Endothelial cell of umbilical vein (primary cell): ENCODE data around the gene FSD2. TPM values are rescaled to one million over a fixed set of nuclear protein-coding genes. Genes with fewer than 3 reads are reported as not detected.

Experiments
- BruUV-seq: library from RNA; stranded (reverse); fragments of 400-500 nt; replicated peaks from 2 replicates; lab custom pipeline; 2021; lab: Mats Ljungman, UMichigan
- CTCF ChIA-PET: fragments of 300-600, 350-600 bp; sonication (Branson Sonifier 250); formaldehyde crosslinking; loops from one replicate; lab custom pipeline; 2021; ENCODE audit warnings: antibody characterized with exemption, inconsistent platforms; lab: Charles Lee
- POLR2A ChIA-PET: fragments of 300-600, 350-600 bp; sonication (Branson Sonifier 250); formaldehyde crosslinking; loops from one replicate; lab custom pipeline; 2021; ENCODE audit warnings: antibody characterized with exemption, inconsistent platforms; lab: Charles Lee
- DNase-seq: peaks from one replicate; pipeline ENCODE4 v3.0.0-alpha.2; 2011; ENCODE audit warnings: low read depth, low spot score
- FAIRE-seq: peaks from 2 replicates; lab custom pipeline; 2011; peaks lifted over from hg19 to GRCh38; lab: Jason Lieb, UNC
- H2AFZ ChIP-seq: 2 replicates; pipeline ENCODE4 v1.6.0; 2012; ENCODE audit warnings: low read depth, low read length, control low read depth, inconsistent platforms
- H3K27ac ChIP-seq: 2 replicates; pipeline ENCODE4 v1.5.1; 2011; ENCODE audit warnings: low read depth, mild to moderate bottlenecking, control low read depth, low read length, moderate library complexity; ENCODE audit not compliant: insufficient read depth
- H3K27me3 ChIP-seq, 2 experiments: 2 replicates each; pipeline versions ENCODE4 v1.6.0 to v1.6.1; 2011; ENCODE audit warnings: low read length in 2 of 2, mixed read lengths in 1 of 2; ENCODE audit not compliant: control insufficient read depth in 2 of 2, insufficient read depth in 2 of 2
- H3K36me3 ChIP-seq, 2 experiments: 2 replicates in 1 of 2; 3 replicates in 1 of 2; pipeline ENCODE4 v1.5.1; 2011; ENCODE audit warnings: low read length in 2 of 2, mild to moderate bottlenecking in 1 of 2, moderate library complexity in 1 of 2; ENCODE audit not compliant: control insufficient read depth in 2 of 2, insufficient read depth in 2 of 2; ENCODE audit errors: extremely low read depth in 1 of 2
- H3K4me1 ChIP-seq: 3 replicates; pipeline ENCODE4 v1.5.1; 2011; ENCODE audit warnings: mild to moderate bottlenecking, low read length; ENCODE audit not compliant: control insufficient read depth, insufficient read depth; ENCODE audit errors: extremely low read depth
- H3K4me2 ChIP-seq: 2 replicates; pipeline ENCODE4 v1.6.1; 2011; ENCODE audit warnings: low read length, control low read depth, mixed read lengths; ENCODE audit not compliant: insufficient read depth
- H3K4me3 ChIP-seq, 3 experiments: fragments of 200-600 bp in 1 of 3; sonication (generic), shearing (Covaris generic) in 1 of 3; replicated peaks in 1 of 3; 2 replicates each; pipeline ENCODE4 v1.5.1; 2011 to 2016; ENCODE audit warnings: control low read depth in 3 of 3, low read length in 3 of 3, mild to moderate bottlenecking in 2 of 3, inconsistent platforms in 1 of 3, low read depth in 1 of 3, moderate library complexity in 1 of 3; ENCODE audit not compliant: insufficient read depth in 1 of 3
- H3K79me2 ChIP-seq: 2 replicates; pipeline ENCODE4 v1.6.0; 2012; ENCODE audit warnings: low read length, inconsistent platforms; ENCODE audit not compliant: control insufficient read depth, insufficient read depth
- H3K9ac ChIP-seq: replicated peaks from 2 replicates; pipeline ENCODE3; 2011; ENCODE audit warnings: low read length, control low read depth; ENCODE audit not compliant: insufficient read depth; ENCODE audit errors: extremely low read depth
- H3K9me1 ChIP-seq: replicated peaks from 3 replicates; pipeline ENCODE4 v1.6.0; 2011; ENCODE audit warnings: mild to moderate bottlenecking, low read length; ENCODE audit not compliant: control insufficient read depth, insufficient read depth; ENCODE audit errors: extremely low read depth
- H3K9me3 ChIP-seq: replicated peaks from 2 replicates; pipeline ENCODE4 v1.5.1; 2012; ENCODE audit warnings: low read length, inconsistent platforms; ENCODE audit not compliant: control insufficient read depth, insufficient read depth
- H4K20me1 ChIP-seq: replicated peaks from 2 replicates; pipeline ENCODE3; 2011; ENCODE audit warnings: mild to moderate bottlenecking, low read length; ENCODE audit not compliant: control insufficient read depth, insufficient read depth; ENCODE audit errors: extremely low read depth
- EZH2 ChIP-seq: IDR thresholded peaks from 2 replicates; pipeline ENCODE4 v1.6.1; 2012; ENCODE audit warnings: borderline replicate concordance, low read depth, mild to moderate bottlenecking, moderate library complexity, low read length, inconsistent platforms; ENCODE audit not compliant: severe bottlenecking
- FOS ChIP-seq: IDR thresholded peaks from 2 replicates; pipeline ENCODE4 v1.6.1; 2011; ENCODE audit warnings: mild to moderate bottlenecking, low read length, moderate library complexity, borderline replicate concordance; ENCODE audit not compliant: insufficient read depth
- GATA2 ChIP-seq: IDR thresholded peaks from 2 replicates; pipeline ENCODE4 v1.7.0; 2011; ENCODE audit warnings: low read depth, mild to moderate bottlenecking, moderate library complexity, mixed read lengths, low read length; ENCODE audit not compliant: insufficient read length, insufficient read depth
- JUN ChIP-seq: IDR thresholded peaks from 2 replicates; pipeline ENCODE4 v1.6.1; 2011; ENCODE audit warnings: borderline replicate concordance, low read depth; ENCODE audit not compliant: insufficient read length, insufficient read depth
- MYC ChIP-seq: IDR thresholded peaks from one replicate; pipeline ENCODE4 v1.6.1; 2011; ENCODE audit warnings: mild to moderate bottlenecking, low read depth, low read length
- POLR2A ChIP-seq: IDR thresholded peaks from 2 replicates; pipeline ENCODE4 v1.6.1; 2012; ENCODE audit warnings: low read depth, mild to moderate bottlenecking, control low read depth, low read length
- POLR2AphosphoS5 ChIP-seq: IDR thresholded peaks from 2 replicates; pipeline ENCODE4 v1.6.1; 2012; ENCODE audit warnings: low read depth, mild to moderate bottlenecking, control low read depth, low read length, moderate library complexity; ENCODE audit not compliant: insufficient read depth
- dilution Hi-C: fragments of 300-500 bp; cut with MboI; formaldehyde crosslinking; loops from one replicate; pipeline ENCODE4 v1.15.0; 2019; ENCODE audit warnings: low sequenced_read_pairs; ENCODE audit not compliant: extremely low pct_ligation_motif_present
- intact Hi-C: fragments of 100-400 bp; cut with micrococcal nuclease; formaldehyde crosslinking; loops from one replicate; pipeline ENCODE4 v1.10.0; 2022
- polyA plus RNA-seq, 4 experiments: library from polyadenylated mRNA; depleted of rRNA in 3 of 4; stranded (reverse) in 3 of 4; unstranded in 1 of 4; fragments of >200 nt; gene quantifications; 2 replicates each; pipeline versions ENCODE4 v1.2.1 to v1.2.3, GENCODE V29; 2011 to 2012; ENCODE audit warnings: missing spikeins in 1 of 4
- total RNA-seq: library from RNA; stranded (reverse); gene quantifications from 2 replicates; pipeline ENCODE4 v1.2.3, GENCODE V29; 2021
- TF ChIP-seq, protein P1 (sequence below): IDR thresholded peaks from 2 replicates; pipeline ENCODE4 v1.6.1; 2011; ENCODE audit not compliant: insufficient read depth, insufficient read length
- TF ChIP-seq, protein P2 (sequence below), 2 donors: IDR thresholded peaks; 1 replicate in 1 of 2; 2 replicates in 1 of 2; pipeline ENCODE4 v1.5.1; 2011; ENCODE audit warnings: low read length in 2 of 2, mild to moderate bottlenecking in 2 of 2, moderate library complexity in 2 of 2, control low read depth in 1 of 2, inconsistent platforms in 1 of 2, low read depth in 1 of 2; ENCODE audit not compliant: insufficient read depth in 1 of 2; ENCODE audit errors: extremely low read depth in 1 of 2

The FSD2 gene
- total and polyA plus RNA-seq, 2 donors (not counting 3 experiments of a cell fraction or from before 2014, with no cell fraction given), result not detected

DNA sequence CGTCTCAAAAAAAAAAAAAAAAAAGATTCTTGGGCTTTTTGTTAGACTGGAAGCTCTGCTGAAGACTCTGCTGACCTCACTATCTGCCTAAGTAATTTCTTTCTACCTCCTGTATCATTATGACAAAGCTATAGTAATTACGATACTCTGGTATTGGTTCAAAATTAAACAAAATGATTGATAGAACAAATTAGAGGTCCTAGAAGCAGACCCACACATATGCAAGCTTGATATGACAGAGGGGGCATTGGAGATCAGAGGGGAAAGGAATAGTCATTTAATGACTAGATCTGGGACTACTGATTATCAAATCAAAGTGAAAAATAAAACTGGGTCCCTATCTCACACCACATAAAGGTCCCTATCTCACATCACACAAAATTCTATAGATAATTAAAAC, 74.3 kb downstream of the FSD2 start:
- Histone ChIP-seq H3K9me1 (no peaks in the 10 kb centered on the region), H3K4me3 (no peak overlapping the region), H3K27ac (no peak overlapping the region), H3K36me3 (no peaks in the 10 kb centered on the region), H2AFZ (no peak overlapping the region), H3K9me3 (no peaks in the 10 kb centered on the region), H3K27me3 (no peaks in the 10 kb centered on the region), H3K4me1 (no peaks in the 10 kb centered on the region), H3K4me2 (no peak overlapping the region), H3K79me2 (no peaks in the 10 kb centered on the region), H3K9ac (no peak overlapping the region), H4K20me1 (no peaks in the 10 kb centered on the region)
- dilution Hi-C loops (no loop called here), intact Hi-C loops (no loop called here)
- no TSS peak for BruUV-seq
- ChIA-PET CTCF (no interaction called here), POLR2A (interaction anchor here (0.7 kb wide), 1 partner anchor 20 kb away, joined by 6 read pairs; no protein-coding TSS in a partner anchor)
- no peak for FAIRE-seq
- no peak for DNase-seq
- TF ChIP-seq MYC, result no peak
- no peak for TF ChIP-seq GATA2
- no peak for TF ChIP-seq EZH2
- TF ChIP-seq JUN, result no peak

DNA sequence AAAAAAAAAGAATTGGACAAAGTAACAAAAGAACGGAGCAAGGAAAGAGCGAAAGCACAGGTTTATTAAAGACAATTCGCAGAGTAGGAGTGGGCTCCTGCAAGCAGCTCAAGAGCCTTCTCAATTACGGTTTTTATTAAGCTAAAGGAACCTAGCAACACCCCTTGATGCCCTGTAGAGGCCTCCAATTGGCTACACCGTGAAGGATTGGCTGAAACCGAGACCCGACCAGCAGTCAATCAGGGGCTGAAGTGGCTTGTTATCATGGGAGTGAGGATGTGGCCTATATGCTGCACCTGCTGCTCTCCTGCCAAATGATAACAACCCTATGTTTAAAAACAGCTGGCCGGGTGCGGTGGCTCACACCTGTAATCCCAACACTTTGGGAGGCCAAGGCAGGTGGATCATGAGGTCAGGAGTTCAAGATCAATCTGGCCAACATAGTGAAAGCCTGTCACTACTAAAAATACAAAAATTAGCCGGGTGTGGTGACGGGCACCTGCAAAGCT, 75.8 kb downstream of the FSD2 start:
- Histone ChIP-seq H3K9ac (no peak overlapping the region), H3K79me2 (no peaks in the 10 kb centered on the region), H3K9me1 (no peaks in the 10 kb centered on the region), H3K36me3 (no peaks in the 10 kb centered on the region), H3K9me3 (no peaks in the 10 kb centered on the region), H3K4me3 (no peak overlapping the region), H3K4me1 (no peaks in the 10 kb centered on the region), H4K20me1 (no peaks in the 10 kb centered on the region), H3K27me3 (no peaks in the 10 kb centered on the region), H3K4me2 (no peak overlapping the region), H2AFZ (no peak overlapping the region), H3K27ac (no peak overlapping the region)
- ChIA-PET CTCF (no interaction called here), POLR2A (no interaction called here)
- FAIRE-seq (no peak), DNase-seq (no peak)
- intact Hi-C loops, result no loop called here
- TF ChIP-seq FOS, result no peak
- TF ChIP-seq POLR2AphosphoS5, result no peak
- TF ChIP-seq, protein P1, sequence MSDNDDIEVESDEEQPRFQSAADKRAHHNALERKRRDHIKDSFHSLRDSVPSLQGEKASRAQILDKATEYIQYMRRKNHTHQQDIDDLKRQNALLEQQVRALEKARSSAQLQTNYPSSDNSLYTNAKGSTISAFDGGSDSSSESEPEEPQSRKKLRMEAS, result no peak
- TF ChIP-seq EZH2, result no peak
- no peak for TF ChIP-seq GATA2
- no peak for TF ChIP-seq POLR2A
- TF ChIP-seq, protein P2, sequence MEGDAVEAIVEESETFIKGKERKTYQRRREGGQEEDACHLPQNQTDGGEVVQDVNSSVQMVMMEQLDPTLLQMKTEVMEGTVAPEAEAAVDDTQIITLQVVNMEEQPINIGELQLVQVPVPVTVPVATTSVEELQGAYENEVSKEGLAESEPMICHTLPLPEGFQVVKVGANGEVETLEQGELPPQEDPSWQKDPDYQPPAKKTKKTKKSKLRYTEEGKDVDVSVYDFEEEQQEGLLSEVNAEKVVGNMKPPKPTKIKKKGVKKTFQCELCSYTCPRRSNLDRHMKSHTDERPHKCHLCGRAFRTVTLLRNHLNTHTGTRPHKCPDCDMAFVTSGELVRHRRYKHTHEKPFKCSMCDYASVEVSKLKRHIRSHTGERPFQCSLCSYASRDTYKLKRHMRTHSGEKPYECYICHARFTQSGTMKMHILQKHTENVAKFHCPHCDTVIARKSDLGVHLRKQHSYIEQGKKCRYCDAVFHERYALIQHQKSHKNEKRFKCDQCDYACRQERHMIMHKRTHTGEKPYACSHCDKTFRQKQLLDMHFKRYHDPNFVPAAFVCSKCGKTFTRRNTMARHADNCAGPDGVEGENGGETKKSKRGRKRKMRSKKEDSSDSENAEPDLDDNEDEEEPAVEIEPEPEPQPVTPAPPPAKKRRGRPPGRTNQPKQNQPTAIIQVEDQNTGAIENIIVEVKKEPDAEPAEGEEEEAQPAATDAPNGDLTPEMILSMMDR (IDR thresholded peaks at IDR 0.05; ENCODE audit: extremely low read depth in 1 of 2, insufficient read depth in 1 of 2, low read depth in 1 of 2, low read length in 2 of 2), result no peak
- TF ChIP-seq JUN, result no peak
- no peak for TF ChIP-seq MYC
- BruUV-seq, result no TSS peak
- dilution Hi-C loops, result no loop called here
